GM21515 (cell line): Measurements from ENCODE around the gene C15orf62.
A peak's percentile ranks its signal among the peaks of the same experiment; 100 is the strongest.

ENCODE experiments used
- ATAC-seq: cut with Tn5 transposase; IDR thresholded peaks from one replicate; pipeline ENCODE4 v1.9.1; 2021; ENCODE audit not compliant: unreplicated experiment

Gene C15orf62, protein sequence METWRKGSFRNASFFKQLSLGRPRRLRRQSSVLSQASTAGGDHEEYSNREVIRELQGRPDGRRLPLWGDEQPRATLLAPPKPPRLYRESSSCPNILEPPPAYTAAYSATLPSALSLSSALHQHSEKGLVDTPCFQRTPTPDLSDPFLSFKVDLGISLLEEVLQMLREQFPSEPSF

DNA sequence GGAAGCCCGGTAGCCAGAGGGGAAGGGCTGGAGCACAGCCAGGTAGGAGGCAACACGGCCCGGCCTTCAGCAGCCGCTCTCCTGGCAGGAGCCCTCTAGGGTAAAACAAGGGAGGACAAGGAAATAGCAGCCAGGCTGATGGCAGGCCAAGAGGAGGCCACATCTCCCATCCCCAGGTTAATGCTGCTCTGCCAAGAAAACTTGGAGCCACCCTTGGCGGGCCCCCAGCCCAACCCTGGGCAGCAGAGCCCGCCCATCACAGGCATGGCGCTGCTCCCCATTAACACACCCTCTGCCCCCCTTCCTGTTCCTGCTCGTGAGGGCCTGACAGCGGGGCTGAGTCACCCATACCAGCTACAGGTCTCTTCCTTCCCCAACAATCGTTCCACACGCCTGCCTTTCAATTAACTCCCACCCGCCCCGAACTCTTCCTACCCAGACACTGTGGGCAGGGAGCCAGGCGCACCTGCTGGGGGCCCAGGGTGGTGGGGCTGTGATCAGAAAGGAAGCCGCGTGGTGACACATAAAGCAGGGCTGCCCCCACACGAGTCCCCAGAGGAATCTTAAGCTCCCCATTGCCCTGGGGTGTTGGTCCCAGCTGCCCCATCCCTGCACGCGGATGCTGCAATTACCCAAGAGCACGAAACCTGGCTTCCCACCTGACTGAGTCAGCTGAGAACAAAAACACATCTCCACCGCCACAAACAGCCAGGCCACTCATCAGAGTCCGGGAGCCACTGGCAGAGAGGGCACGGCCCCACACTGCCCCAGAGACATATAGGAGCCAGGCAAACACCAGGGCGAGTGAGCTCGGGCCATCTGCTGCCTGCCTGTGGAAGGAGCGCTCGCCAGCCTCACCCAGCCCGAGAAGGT, at the start of gene C15orf62:
Gene C15orf62, plus strand, starts transcription at position 707 of the 873 bp plus-strand sequence. CDS start 516 bp downstream, outside the sequence.
- peak; percentile 35 for ATAC-seq

DNA sequence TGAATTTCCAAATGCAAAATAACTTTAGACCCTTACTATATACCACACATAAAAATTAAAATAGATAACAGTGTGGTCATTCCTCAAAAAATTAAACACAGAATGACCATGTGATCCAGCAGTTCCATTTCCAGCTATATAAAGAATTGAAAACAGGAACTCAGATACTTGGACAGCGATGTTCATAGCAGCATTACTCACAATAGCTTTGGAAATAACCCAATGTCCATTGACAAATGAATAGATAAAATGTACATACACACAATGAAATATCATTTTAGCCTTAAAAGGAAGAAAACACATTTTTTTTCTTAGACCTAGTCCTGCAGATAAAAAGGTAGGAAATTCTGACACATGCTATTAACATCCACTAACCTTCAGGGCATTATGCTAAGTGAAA, 48.1 kb upstream of the C15orf62 start:
- ATAC-seq, result no peak

DNA sequence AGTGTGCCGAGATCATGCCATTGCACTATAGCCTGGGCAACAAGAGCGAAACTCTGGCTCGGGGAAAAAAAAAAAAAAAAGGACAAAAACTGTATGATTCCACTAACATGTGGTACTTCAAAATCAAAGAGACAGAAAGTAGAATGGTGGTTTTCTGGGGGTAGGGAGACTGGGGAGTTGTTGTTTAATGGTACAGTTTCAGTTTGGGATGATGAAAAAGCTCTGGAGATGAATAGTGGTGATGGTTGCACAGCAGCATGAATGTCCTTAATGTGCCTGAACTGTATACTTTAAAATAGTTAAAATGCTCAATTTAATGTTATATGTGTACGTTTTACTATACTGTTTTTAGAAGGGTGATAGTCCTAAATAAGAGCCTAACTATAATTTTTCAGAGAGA, 47.4 kb upstream of the C15orf62 start:
- no peak for ATAC-seq

DNA sequence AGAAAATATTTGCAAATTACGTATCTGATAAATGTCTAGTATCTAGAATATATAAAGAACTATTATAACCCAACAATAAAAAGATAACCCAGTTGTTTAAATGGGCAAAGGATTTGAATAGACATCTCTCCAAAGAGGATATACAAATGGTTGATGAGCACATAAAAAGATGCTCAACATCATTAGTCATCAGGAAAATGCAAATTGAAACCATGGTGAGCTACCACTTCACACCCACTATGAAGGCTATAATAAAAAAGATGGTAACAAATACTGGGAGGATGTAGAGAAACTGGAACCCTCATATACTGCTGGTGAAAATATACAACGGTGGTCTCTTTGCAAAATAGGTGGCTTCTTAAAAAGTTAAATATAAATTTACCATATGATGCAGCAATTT, 46.8 kb upstream of the C15orf62 start:
- no peak for ATAC-seq

DNA sequence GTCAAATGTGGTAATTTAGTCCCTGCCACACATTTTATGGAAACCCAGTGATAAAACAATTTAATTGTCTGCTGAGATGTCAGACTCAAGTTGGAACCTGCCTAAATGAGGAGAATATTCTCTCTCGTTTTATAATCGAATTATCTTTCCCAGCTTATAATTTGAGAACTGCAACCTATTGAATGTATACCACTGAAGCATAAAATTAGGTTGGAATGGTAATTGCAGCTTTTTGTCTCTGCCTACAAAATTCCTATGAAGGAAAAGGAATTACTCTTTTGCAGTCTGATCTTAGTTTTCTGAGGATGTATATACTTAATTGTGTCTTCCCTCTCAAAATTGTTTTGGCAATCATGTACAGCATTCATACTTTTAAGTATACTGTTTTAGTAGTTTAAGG, 45.9 kb upstream of the C15orf62 start:
- ATAC-seq, result no peak

DNA sequence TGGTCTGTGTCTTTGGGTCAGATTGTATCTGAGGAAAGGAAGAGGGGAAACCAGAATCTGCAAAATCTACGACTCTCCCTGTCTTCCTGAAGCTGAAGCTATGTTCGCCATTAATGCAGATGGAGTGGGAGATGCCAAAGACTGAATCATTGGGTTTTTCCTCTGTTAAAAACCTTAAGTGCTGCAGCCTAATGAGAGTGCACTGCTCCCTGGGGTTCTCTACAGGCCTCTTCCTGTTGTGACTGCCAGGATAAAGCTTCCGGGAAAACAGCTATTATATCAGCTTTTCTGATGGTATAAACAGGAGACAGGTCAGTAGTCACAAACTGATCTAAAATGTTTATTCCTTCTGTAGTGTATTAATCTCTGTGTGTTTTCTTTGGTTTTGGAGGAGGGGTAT, 38.7 kb upstream of the C15orf62 start:
- ATAC-seq, result no peak

DNA sequence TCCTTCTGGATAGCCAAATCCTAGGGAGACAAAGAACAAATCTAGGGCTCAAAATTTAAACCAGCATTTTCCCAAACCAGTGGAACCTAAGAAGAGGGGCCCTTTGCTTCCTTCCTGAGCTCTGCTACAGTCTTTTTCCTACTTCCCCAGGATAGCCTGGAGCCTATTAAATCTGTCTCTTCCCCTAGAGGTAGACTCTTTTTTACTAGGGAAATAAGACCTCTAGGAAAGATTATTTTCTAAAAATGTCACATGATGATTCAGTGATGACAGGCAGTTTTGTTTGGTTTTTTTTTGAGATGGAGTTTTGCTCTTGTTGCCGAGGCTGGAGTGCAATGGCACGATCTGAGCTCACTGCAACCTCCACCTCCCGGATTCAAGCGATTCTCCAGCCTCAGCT, 33.2 kb upstream of the C15orf62 start:
- ATAC-seq, result no peak

DNA sequence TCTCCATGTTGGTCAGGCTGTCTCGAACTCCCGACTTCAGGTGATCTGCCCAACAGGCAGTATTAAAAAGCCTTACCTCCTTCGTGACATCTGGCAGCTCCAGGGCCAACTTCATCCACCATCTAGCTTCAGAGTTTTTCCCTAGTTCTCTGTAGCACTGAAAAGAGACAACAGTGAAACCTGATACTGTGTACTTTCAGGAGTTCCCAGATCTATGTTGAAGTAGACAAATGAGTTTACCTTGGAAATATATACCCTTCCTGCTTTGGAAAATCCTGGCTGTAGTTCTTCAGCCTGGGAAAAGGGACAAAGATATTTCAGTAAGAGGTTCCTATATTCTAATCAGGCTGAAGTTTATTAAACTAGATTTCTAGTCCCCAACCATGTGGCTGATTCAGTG, 32.7 kb upstream of the C15orf62 start:
- no peak for ATAC-seq

DNA sequence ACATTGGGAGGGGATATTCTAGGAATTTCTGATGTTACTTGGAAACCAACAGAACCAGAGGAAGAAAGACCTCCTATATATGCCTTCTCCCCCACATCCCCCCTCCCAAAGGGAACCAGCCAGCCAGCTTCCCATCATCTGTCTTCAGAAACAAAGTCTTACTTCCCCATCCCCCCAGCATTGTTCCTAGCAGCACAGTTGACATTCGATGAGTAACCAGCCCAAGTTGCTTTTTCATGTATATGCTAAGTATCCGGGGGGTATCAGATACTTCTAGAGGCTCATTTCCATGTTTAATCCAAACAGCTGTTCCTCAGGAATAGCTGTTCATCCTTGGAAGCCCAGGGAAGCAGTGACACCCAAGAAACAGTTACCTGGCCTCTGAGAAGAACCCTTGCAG, 30.7 kb upstream of the C15orf62 start:
- no peak for ATAC-seq

DNA sequence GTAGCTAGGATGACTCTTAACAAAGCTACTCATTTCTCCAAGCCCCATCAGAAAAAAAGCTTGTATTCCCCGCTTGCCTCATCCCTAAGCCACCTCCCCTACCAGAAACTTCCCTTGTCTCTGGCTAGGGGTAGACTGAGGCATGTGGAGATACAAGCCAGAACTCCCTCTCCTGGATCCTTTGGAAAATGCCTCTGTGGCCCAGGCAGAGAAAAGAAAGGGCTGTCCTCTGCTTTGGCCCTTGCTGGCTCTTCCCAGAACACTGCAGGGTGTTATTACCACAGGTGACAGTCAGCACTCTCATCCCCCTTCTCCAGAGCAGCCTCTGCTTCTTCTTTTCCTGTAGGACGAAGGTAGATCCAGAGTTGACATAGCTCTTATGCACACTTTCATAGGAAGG, 29.9 kb upstream of the C15orf62 start:
- ATAC-seq, result no peak

DNA sequence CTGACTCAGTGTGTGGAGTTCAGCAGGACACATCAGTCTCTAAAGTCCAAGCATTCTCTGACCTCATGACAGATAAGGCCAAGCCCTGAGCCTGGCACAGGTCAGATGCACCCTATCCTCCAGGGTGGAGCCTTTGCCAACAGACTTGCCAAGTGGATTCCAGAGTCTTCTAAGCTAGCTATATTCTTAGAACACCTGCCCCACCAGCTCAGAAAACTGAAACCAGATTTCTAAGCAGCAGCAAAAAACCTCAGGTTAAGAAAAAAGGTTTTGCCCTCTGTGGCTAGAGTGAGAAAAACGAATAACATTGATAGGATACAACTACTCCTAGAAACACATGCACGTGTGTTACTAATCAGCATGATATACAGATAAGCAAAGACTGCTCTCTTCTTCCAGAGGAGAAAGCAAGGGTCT, 26.3 kb upstream of the C15orf62 start:
- ATAC-seq, result no peak

DNA sequence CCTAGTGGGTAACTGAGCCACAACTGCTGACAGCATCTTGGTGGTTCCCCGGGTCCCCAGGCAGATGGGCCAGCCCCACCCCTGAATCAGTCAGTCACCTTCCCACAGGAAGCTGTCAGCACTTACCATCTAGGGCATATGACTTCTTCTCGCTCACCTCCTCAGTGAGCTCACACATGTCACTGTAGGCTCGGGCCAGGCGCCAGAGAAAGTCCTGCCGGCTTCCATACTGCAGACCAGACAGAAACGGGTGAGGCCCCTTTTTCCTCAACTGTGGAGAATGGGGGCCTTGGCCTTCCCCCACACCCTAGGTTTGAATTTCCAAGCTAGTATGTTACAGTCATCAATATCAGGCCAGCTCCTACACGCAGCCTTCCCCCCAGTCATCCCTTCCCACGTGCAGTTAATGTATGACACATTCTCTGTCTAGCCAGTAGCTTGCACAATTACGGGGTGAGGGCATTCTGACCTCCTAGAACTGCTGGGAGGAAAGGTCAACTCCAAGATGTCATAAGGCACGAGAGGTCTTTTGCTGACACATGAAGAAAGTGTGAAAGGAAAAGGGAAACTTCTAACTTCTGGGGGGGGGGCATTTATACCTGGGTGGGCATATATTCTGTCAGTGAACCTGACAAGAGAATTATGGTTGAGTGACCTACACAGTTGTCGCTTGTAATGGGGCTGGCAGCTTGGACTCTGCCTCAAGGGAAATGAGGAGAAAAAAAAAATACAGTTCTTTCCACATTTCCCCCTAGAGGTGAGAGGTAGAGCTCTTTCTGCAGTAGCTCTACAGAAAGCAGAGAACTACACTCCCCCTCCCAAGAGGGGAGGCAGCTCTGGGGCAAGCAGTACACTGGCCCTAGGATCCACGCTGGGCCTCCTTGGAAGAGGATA, 25.6 kb upstream of the C15orf62 start:
- ATAC-seq, result no peak

DNA sequence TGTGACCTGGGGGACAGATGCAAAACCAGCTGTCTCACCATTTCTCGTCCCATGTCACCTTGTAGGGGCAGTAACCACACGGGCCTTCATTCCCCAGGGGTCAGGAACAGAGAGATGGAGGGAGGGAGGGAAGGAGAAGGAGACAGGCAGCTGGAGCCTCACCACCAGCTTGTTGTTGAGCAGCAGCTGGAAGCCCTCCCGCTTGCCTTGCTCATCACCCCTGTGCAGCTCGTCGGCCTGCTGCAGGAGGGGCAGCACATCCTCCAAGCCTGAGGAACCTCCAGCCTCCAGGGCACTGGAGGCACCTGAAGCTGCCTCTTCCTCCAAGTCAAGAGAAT, 25.0 kb upstream of the C15orf62 start:
- ATAC-seq, result no peak

DNA sequence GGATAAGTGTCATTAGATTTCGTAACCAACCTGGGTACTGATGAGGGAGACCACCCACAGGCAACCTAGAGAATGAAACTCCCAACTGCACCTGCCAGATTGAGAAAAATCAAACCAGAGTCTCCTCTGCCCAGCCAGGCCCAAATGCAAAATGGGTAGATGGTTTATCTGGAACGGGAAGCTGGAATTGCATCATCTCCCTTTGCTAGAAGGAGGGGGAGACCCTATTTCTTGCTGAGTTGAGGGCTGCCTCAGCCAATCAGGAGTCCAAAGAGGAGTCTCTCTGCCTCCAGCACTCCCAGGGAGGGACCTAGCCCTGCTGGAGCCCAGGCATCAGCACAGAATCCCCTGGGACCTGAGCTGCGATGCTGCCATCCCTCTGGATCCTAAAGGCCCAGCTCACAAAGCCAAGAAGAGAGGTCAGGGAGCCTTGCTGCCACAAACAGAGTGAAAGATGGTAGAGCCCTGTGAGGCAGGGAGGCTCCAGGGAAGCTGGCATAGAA, 22.8 kb upstream of the C15orf62 start:
- ATAC-seq, result no peak

DNA sequence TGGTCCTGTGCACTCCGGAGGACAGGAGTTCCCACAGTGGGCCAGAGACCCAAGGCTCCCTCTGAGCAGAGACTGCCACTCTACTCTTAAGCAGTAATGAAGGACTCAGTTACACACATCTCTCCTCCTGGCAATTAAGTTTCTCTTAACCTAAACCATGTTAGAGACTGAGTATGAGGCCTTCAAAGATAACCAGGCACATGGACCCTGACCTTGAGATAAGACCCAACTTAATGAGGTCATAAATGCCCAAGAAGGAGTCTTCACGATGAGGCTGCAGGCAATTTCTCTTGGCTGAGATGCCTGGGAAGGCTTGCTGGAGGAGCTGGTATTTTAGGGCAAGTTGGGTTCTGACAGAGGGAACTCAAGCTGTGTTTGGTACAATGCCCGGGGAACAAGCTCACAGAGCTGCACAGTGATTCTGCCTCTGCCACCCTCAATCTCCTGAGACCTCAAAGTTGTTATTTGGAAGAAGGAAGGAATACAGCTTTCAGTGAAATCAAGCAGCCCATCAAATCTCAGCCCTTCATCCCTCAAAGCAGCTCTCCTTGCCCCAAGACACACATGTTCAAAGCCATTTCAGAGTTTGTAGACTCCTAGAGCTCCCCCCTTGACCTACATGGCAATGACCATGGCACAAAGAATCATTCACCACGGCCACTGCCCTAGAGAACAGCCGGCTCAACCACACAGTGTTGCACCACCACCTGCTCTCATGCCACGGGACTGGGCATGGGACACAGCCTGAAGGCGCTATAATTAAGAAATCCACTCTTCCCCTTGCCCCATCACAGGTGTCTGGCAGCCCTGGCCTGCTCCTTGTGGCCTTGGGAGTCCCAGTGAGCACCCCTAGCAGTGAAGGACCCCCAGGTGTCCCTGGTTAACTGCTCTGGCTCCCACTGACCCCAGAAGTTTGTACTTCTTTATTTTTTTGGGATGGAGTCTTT, 21.8 kb upstream of the C15orf62 start:
- ATAC-seq, result no peak

DNA sequence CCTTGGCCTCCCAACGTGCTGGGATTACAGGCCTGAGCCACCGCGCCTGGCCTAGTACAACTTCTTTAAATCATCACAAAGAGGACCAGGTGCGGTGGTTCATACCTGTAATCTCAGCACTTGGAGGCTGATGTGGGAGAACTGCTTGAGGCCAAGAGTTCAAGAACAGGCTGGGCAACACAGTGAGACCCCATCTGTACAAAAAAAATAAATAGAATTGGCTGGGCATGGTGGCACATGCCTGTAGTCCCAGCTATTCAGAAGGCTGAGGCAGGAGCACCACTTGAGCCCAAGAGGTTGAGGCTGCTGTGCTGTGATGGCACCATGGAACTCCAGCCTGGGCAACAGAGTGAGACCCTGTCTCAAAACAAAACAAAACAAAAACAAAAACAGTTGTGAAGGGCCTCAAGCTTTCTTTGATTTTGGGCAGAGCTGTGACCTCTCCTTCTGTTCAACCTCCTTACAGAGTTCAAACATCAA, 20.6 kb upstream of the C15orf62 start:
- no peak for ATAC-seq

DNA sequence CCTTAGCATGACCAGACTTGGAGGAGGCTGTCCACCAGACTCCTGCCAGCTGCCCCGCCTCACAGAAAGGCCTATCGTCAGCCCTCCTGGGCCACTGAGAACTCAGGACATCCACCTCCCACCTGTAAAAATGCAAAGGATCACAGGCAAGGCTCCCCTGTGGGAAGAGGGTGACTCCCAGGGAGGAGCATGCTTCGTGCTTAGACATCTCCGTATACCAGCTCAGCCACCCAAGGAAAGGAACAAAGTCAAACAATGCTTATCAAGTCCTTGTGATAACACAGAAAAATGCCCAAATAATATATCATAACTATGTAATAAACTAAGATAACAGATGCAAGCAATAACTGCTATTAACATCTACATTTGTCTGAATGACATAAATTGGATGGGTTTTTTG, 18.9 kb upstream of the C15orf62 start:
- ATAC-seq, result no peak

DNA sequence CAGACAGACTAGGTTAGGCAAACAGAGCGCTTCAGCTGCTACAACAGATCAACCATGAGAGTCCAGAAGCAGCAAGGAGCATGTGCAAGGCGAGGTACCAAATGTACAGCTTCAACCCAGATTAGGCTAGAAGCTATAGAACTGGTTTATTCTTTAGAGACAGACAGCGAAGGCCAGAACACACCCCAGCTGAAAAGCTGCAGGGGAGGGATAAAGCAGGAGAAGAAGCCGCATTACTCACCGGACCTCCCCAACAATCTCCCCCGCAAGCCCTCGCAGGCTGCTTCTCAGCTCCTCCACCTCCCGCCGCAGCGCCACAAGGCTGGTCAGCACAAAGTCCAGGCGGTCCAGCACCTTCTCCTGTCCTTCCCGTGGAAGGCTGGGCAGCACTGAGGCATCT, 18.0 kb upstream of the C15orf62 start:
- ATAC-seq, result no peak

DNA sequence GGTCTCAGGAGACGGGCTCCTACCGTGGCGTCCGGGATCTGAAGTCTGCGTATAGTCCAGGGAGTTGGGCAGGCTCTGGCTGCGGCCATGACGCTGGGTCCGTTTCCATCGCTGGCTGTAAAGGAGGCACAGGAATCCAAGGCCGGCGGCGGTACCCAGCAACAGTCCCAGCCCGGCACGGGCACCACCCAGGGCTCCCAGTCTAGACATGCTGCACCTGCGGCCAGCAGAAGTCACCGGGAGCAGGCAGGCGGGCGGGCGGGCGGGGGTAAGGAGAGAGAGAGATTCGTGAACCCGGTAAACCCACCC, 15.3 kb upstream of the C15orf62 start:
- peak; percentile 3 for ATAC-seq
